Body of pancreas (tissue), 4 donors: ENCODE measurements around the gene LCE7A. TPM values are rescaled to one million over a fixed set of nuclear protein-coding genes. Genes with fewer than 3 reads are reported as not detected.

Experiments
- ATAC-seq: fragments of 150-250 bp; one replicate; pipeline ENCODE4 v1.9.1; 2016
- DNase-seq, 4 donors: peaks; one replicate each; pipeline ENCODE4 v3.0.0-alpha.2; 2019
- H3K27ac ChIP-seq, 4 donors: fragments of 200-600 bp; sonication (generic); 1 replicate in 3 of 4; 2 replicates in 1 of 4; pipeline versions ENCODE4 v1.5.1 to v1.6.1; 2016 to 2019; ENCODE audit warnings: mild to moderate bottlenecking in 1 of 4, mixed read lengths in 1 of 4, moderate library complexity in 1 of 4
- H3K27me3 ChIP-seq, 2 donors: fragments of 200-600 bp; sonication (generic); one replicate each; pipeline ENCODE4 v1.6.0; 2016; ENCODE audit warnings: mild to moderate bottlenecking in 1 of 2
- H3K36me3 ChIP-seq, 2 donors: fragments of 200-600 bp; sonication (generic); replicated peaks in 1 of 2; 2 replicates each; pipeline ENCODE4 v1.5.1; 2016; ENCODE audit warnings: low read depth in 2 of 2; ENCODE audit not compliant: insufficient read depth in 1 of 2
- H3K4me1 ChIP-seq: fragments of 200-600 bp; sonication (generic); one replicate; pipeline ENCODE4 v1.6.0; 2016
- H3K4me3 ChIP-seq, 2 donors: fragments of 200-600 bp; sonication (generic); 1 replicate in 1 of 2; 2 replicates in 1 of 2; pipeline ENCODE4 v1.5.1; 2016 to 2019
- H3K9me3 ChIP-seq, 3 donors: fragments of 200-600 bp; sonication (generic); 1 replicate in 2 of 3; 2 replicates in 1 of 3; pipeline ENCODE4 v1.5.1; 2016
- CTCF ChIP-seq, 7 experiments: fragments of 450-650 bp in 4 of 7; fragments of 200-600 bp in 3 of 7; sonication (generic) in 3 of 7; IDR thresholded peaks; one replicate each; pipeline ENCODE4 v1.5.1; 2016 to 2019; ENCODE audit warnings: antibody characterized with exemption in 7 of 7
- POLR2A ChIP-seq, 3 donors: fragments of 450-650 bp; IDR thresholded peaks; one replicate each; pipeline ENCODE4 v1.6.1; 2016; ENCODE audit warnings: antibody characterized with exemption in 3 of 3, mild to moderate bottlenecking in 2 of 3
- WGBS, 2 donors: methylation state at CpG; one replicate each; pipeline ENCODE4 v1.1.5; 2017; 5-methylcytosine and 5-hydroxymethylcytosine counted together
- intact Hi-C: fragments of 100-400 bp; cut with DNase I; formaldehyde crosslinking; loops from one replicate; pipeline ENCODE4 v1.15.1; 2023
- total RNA-seq, 2 donors: library from RNA; depleted of rRNA; stranded (reverse); fragments of >200 nt; gene quantifications; one replicate each; pipeline ENCODE4 v1.1.0, GENCODE V29; 2016

LCE7A gene
- total RNA-seq, 2 donors from 2014 or later = not detected

- no peak for TF ChIP-seq CTCF (IDR thresholded peaks at IDR 0.05)
- no peak for TF ChIP-seq POLR2A (IDR thresholded peaks at IDR 0.05)
- no peak for DNase-seq
- Histone ChIP-seq H3K27me3 (peaks cover 0 to 5% of the 10 kb centered on the region in 2 donors), H3K4me3 (no peak overlapping the region), H3K27ac (no peak overlapping the region), H3K9me3 (no peaks in the 10 kb centered on the region), H3K36me3 (no peaks in the 10 kb centered on the region), H3K4me1 (no peaks in the 10 kb centered on the region)
- WGBS, 2 donors = 73 to 76% methylated on average over 1 of the region's 1 CpG
- intact Hi-C loops = no loop called here
- no peak for ATAC-seq
Measured at GRCh38 chr1:152876827-152877226, 17.0 kb downstream of the LCE7A start.

DNA sequence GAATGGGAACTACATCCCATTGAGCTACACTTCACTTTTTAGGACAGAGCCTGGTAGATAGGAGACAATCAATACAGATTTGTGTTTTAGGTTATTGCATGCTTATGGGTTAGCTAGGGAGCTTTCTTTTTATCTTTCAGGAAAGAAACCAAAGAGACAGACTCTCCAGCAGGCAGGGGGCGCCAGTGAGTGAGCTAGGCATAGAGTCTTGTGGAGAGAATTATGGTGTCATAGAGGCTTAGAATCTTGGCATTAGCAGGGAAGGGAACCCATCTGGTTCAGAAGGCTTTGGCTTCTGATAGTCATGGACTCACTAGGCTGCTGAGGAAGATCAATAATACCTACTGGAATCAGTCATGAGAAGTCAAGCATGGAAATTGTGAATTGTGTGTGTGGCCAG lies 18.2 kb downstream of the LCE7A start, which contains the start of gene SMCP:
Gene SMCP (plus strand): TSS at position 281 of the 400 bp plus-strand sequence. CDS start 6,101 bp downstream, outside the sequence.
- no peaks in the 10 kb centered on the region for H3K9me3 ChIP-seq
- TF ChIP-seq CTCF (IDR thresholded peaks at IDR 0.05) = peak in 1 of 7 experiments; percentile 3
- TF ChIP-seq POLR2A (IDR thresholded peaks at IDR 0.05) = no peak
- H3K4me1 ChIP-seq = no peaks in the 10 kb centered on the region
- ATAC-seq (no peak), DNase-seq (peak in 1 of 4 donors; percentile 9)
- intact Hi-C loops = no loop called here
- no peak within 1 kb of the TSS for H3K4me3 ChIP-seq
- no peaks in the 10 kb centered on the region for H3K36me3 ChIP-seq
- no peaks in the 10 kb centered on the region for H3K27me3 ChIP-seq
- H3K27ac ChIP-seq = no peak within 1 kb of the TSS
- WGBS, 2 donors = 0% methylated on average over 1 of the region's 1 CpG

- TF ChIP-seq POLR2A (IDR thresholded peaks at IDR 0.05) = no peak
- no peak for TF ChIP-seq CTCF (IDR thresholded peaks at IDR 0.05)
- ATAC-seq = no peak
- intact Hi-C loops = no loop called here
- no peak for DNase-seq
- no peaks in the 10 kb centered on the region for H3K27me3 ChIP-seq
- H3K27ac ChIP-seq = no peak overlapping the region
- H3K9me3 ChIP-seq = no peaks in the 10 kb centered on the region
- no peak overlapping the region for H3K4me3 ChIP-seq
- no peaks in the 10 kb centered on the region for H3K4me1 ChIP-seq
- no peaks in the 10 kb centered on the region for H3K36me3 ChIP-seq
Measured at GRCh38 chr1:152879559-152880198, 19.9 kb downstream of the LCE7A start.

GRCh38 chr1:152880316-152880715 lies 20.5 kb downstream of the LCE7A start:
- 73 to 87% methylated on average over 4 of the region's 4 CpGs for WGBS, 2 donors
- intact Hi-C loops = no loop called here

More at GRCh38 chr1:152880316-152880715, 20.5 kb downstream of the LCE7A start:
- no peak overlapping the region for H3K4me3 ChIP-seq
- H3K27ac ChIP-seq = no peak overlapping the region
- DNase-seq (no peak), ATAC-seq (no peak)
- no peaks in the 10 kb centered on the region for H3K9me3 ChIP-seq
- TF ChIP-seq CTCF (IDR thresholded peaks at IDR 0.05) (no peak), POLR2A (IDR thresholded peaks at IDR 0.05) (no peak)
- H3K4me1 ChIP-seq = no peaks in the 10 kb centered on the region
- H3K36me3 ChIP-seq = no peaks in the 10 kb centered on the region
- no peaks in the 10 kb centered on the region for H3K27me3 ChIP-seq
